ENCODE data around the gene JHY. TPM values are rescaled to one million over a fixed set of nuclear protein-coding genes. Genes with fewer than 3 reads are reported as not detected.

The JHY gene
- total RNA-seq, 2 donors from 2014 or later, result 4.9 to 7.0 TPM

- no peak overlapping the region for H3K27ac ChIP-seq
- no peak for TF ChIP-seq CTCF (IDR thresholded peaks at IDR 0.05)
- no peak for ATAC-seq (ENCODE audit: insufficient number of reproducible peaks, low FRiP score, low read depth)
Measured at GRCh38 chr11:122852074-122852795, 30.3 kb upstream of the JHY start.

GRCh38 chr11:122852796-122853160, 29.8 kb upstream of the JHY start:
- H3K4me3 ChIP-seq, result no peak overlapping the region
- ATAC-seq (ENCODE audit: insufficient number of reproducible peaks, low FRiP score, low read depth), result no peak
- no peak for TF ChIP-seq CTCF (IDR thresholded peaks at IDR 0.05)
- no peaks in the 10 kb centered on the region for H3K36me3 ChIP-seq
- no peaks in the 10 kb centered on the region for H3K9me3 ChIP-seq
- H3K27me3 ChIP-seq (replicated peaks; ENCODE audit: insufficient read depth), result no peaks in the 10 kb centered on the region
- no peak for DNase-seq (ENCODE audit: low spot score)
- H3K4me1 ChIP-seq (ENCODE audit: control insufficient read depth in 1 of 2, low read depth in 2 of 2), result no peaks in the 10 kb centered on the region
- H3K27ac ChIP-seq, result no peak overlapping the region

More at GRCh38 chr11:122852074-122852795, 30.3 kb upstream of the JHY start:
- Histone ChIP-seq H3K4me1 (ENCODE audit: control insufficient read depth in 1 of 2, low read depth in 2 of 2) (no peaks in the 10 kb centered on the region), H3K4me3 (no peak overlapping the region), H3K9me3 (no peaks in the 10 kb centered on the region), H3K36me3 (no peaks in the 10 kb centered on the region), H3K27me3 (replicated peaks; ENCODE audit: insufficient read depth) (no peaks in the 10 kb centered on the region)
- no peak for DNase-seq (ENCODE audit: low spot score)

- ATAC-seq (ENCODE audit: insufficient number of reproducible peaks, low FRiP score, low read depth) (no peak), DNase-seq (ENCODE audit: low spot score) (no peak)
- H3K27me3 ChIP-seq (replicated peaks; ENCODE audit: insufficient read depth), result no peaks in the 10 kb centered on the region
- H3K4me1 ChIP-seq (ENCODE audit: control insufficient read depth in 1 of 2, low read depth in 2 of 2), result no peaks in the 10 kb centered on the region
- H3K9me3 ChIP-seq, result no peaks in the 10 kb centered on the region
- no peak overlapping the region for H3K27ac ChIP-seq
- no peaks in the 10 kb centered on the region for H3K36me3 ChIP-seq
- TF ChIP-seq CTCF (IDR thresholded peaks at IDR 0.05), result no peak
- no peak overlapping the region for H3K4me3 ChIP-seq
Measured at GRCh38 chr11:122853261-122853660, 29.3 kb upstream of the JHY start.

GRCh38 chr11:122853971-122854446, 28.6 kb upstream of the JHY start:
- TF ChIP-seq CTCF (IDR thresholded peaks at IDR 0.05), result peak; percentile 63
- Histone ChIP-seq H3K9me3 (no peaks in the 10 kb centered on the region), H3K4me1 (ENCODE audit: control insufficient read depth in 1 of 2, low read depth in 2 of 2) (no peaks in the 10 kb centered on the region), H3K27ac (no peak overlapping the region), H3K27me3 (replicated peaks; ENCODE audit: insufficient read depth) (no peaks in the 10 kb centered on the region), H3K36me3 (no peaks in the 10 kb centered on the region), H3K4me3 (no peak overlapping the region)
- no peak for DNase-seq (ENCODE audit: low spot score)
- ATAC-seq (ENCODE audit: insufficient number of reproducible peaks, low FRiP score, low read depth), result no peak

- no peak for DNase-seq (ENCODE audit: low spot score)
- no peak for ATAC-seq (ENCODE audit: insufficient number of reproducible peaks, low FRiP score, low read depth)
- no peaks in the 10 kb centered on the region for H3K27me3 ChIP-seq (replicated peaks; ENCODE audit: insufficient read depth)
- no peak overlapping the region for H3K4me3 ChIP-seq
- no peak for TF ChIP-seq CTCF (IDR thresholded peaks at IDR 0.05)
- H3K4me1 ChIP-seq (ENCODE audit: control insufficient read depth in 1 of 2, low read depth in 2 of 2), result no peaks in the 10 kb centered on the region
- no peaks in the 10 kb centered on the region for H3K9me3 ChIP-seq
- H3K27ac ChIP-seq, result no peak overlapping the region
- no peaks in the 10 kb centered on the region for H3K36me3 ChIP-seq
Measured at GRCh38 chr11:122861631-122862030, 20.9 kb upstream of the JHY start.

Measured in thoracic aorta (tissue), 2 donors.